Measurements from ENCODE around the gene PRUNE1.

PRUNE1 gene

GRCh38 chr1:151008244-151009205, at the start of gene PRUNE1:
Gene PRUNE1 (plus strand): TSS chr1:151008449. CDS start chr1:151008633, 184 bp downstream.
- ATAC-seq (peak; percentile 82), DNase-seq (peak; percentile 98)

GRCh38 chr1:150960646-150961045, 47.6 kb upstream of the PRUNE1 start:
- DNase-seq (no peak), ATAC-seq (no peak)

GRCh38 chr1:150961756-150962155, 46.5 kb upstream of the PRUNE1 start:
- DNase-seq (no peak), ATAC-seq (no peak)

- DNase-seq (no peak), ATAC-seq (no peak)
Observed at GRCh38 chr1:150963321-150964163, 44.7 kb upstream of the PRUNE1 start.

- no peak for ATAC-seq
- no peak for DNase-seq
Observed at GRCh38 chr1:150964164-150964489, 44.1 kb upstream of the PRUNE1 start.

- peak; percentile 12 for ATAC-seq
- DNase-seq = no peak
Observed at GRCh38 chr1:150965605-150966004, 42.6 kb upstream of the PRUNE1 start.

GRCh38 chr1:150966011-150966410, 42.2 kb upstream of the PRUNE1 start:
- DNase-seq (no peak), ATAC-seq (no peak)

GRCh38 chr1:150967936-150968335, 40.3 kb upstream of the PRUNE1 start:
- ATAC-seq (no peak), DNase-seq (no peak)

- DNase-seq (no peak), ATAC-seq (no peak)
Observed at GRCh38 chr1:150968491-150968890, 39.8 kb upstream of the PRUNE1 start.

GRCh38 chr1:150969626-150970025, 38.6 kb upstream of the PRUNE1 start:
- no peak for DNase-seq
- no peak for ATAC-seq

GRCh38 chr1:150970808-150971582, 37.3 kb upstream of the PRUNE1 start:
- DNase-seq (no peak), ATAC-seq (no peak)

GRCh38 chr1:150971583-150972416, 36.4 kb upstream of the PRUNE1 start:
- peak; percentile 38 for DNase-seq
- ATAC-seq = peak; percentile 19

- ATAC-seq (no peak), DNase-seq (no peak)
Observed at GRCh38 chr1:150972417-150972940, 35.8 kb upstream of the PRUNE1 start.

- DNase-seq (peak; percentile 49), ATAC-seq (peak; percentile 2)
Observed at GRCh38 chr1:150973258-150973835, 34.9 kb upstream of the PRUNE1 start.

GRCh38 chr1:150973836-150974579, 34.2 kb upstream of the PRUNE1 start:
- peak; percentile 54 for DNase-seq
- ATAC-seq = peak; percentile 33

- ATAC-seq = peak; percentile 45
Observed at GRCh38 chr1:150974580-150975478, 33.4 kb upstream of the PRUNE1 start, which contains the start of gene CERS2. Gene CERS2 (minus strand): TSS chr1:150974835. CDS start chr1:150969090, 5,745 bp downstream.

GRCh38 chr1:150976401-150976821, 31.8 kb upstream of the PRUNE1 start:
- no peak for DNase-seq
- ATAC-seq = no peak

More at GRCh38 chr1:150974580-150975478, 33.4 kb upstream of the PRUNE1 start, which contains the start of gene CERS2:
- DNase-seq = peak; percentile 75

GRCh38 chr1:150976879-150977694, 31.2 kb upstream of the PRUNE1 start:
- ATAC-seq = peak; percentile 62
- peak; percentile 88 for DNase-seq
